IPS-20b (cell line): ENCODE data around the gene KRT75.

Source experiments
- H3K27ac ChIP-seq: one replicate; pipeline ENCODE4 v1.5.1; 2013; ENCODE audit warnings: low read length
- H3K27me3 ChIP-seq: 2 replicates; pipeline ENCODE4 v1.6.1; 2013; ENCODE audit warnings: mild to moderate bottlenecking, low read length, inconsistent platforms; ENCODE audit not compliant: insufficient read depth
- H3K36me3 ChIP-seq: 2 replicates; pipeline ENCODE4 v1.6.1; 2013; ENCODE audit warnings: low read depth, mild to moderate bottlenecking, inconsistent platforms, low read length, moderate library complexity; ENCODE audit not compliant: insufficient read depth
- H3K4me1 ChIP-seq: 2 replicates; pipeline ENCODE4 v1.6.1; 2013; ENCODE audit warnings: mild to moderate bottlenecking, control low read depth, inconsistent platforms, low read length, moderate library complexity; ENCODE audit not compliant: insufficient read depth
- H3K4me3 ChIP-seq: 2 replicates; pipeline ENCODE4 v1.5.1; 2013; ENCODE audit warnings: mild to moderate bottlenecking, low read length, inconsistent platforms
- H3K9ac ChIP-seq: 2 replicates; pipeline ENCODE4 v1.6.1; 2013; ENCODE audit warnings: low read depth, mild to moderate bottlenecking, inconsistent platforms, low read length, moderate library complexity
- H3K9me3 ChIP-seq: 2 replicates; pipeline ENCODE4 v1.6.1; 2013; ENCODE audit warnings: mild to moderate bottlenecking, low read depth, low read length, inconsistent platforms; ENCODE audit not compliant: insufficient read depth

Gene KRT75

DNA sequence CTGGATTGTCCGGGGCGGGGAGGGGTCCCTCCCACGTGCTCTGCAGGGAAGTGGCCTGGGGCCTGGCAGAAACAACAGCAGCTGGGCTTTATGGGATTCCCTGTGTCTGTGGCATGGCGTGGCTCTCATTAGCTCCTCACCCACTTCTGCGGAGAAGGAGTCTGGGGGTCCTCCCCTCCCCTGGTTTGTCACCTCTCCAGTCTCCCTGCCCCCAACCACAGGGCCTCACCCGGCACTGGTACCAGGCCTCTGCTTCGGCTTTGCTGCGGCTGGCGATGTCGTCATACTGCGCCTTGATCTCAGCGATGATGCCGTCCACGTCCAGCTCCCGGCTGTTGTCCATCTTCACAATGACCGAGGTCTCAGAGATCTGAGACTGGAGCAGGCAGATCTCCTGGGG, 34.4 kb downstream of the KRT75 start:
- H3K4me3 ChIP-seq: no peak overlapping the region
- no peaks in the 10 kb centered on the region for H3K9me3 ChIP-seq
- peaks cover 5% of the 10 kb centered on the region for H3K27me3 ChIP-seq
- H3K27ac ChIP-seq: no peak overlapping the region
- H3K9ac ChIP-seq: no peak overlapping the region
- H3K36me3 ChIP-seq: no peaks in the 10 kb centered on the region
- H3K4me1 ChIP-seq: peaks cover 3% of the 10 kb centered on the region; the same call in 1 of the 2 replicates

DNA sequence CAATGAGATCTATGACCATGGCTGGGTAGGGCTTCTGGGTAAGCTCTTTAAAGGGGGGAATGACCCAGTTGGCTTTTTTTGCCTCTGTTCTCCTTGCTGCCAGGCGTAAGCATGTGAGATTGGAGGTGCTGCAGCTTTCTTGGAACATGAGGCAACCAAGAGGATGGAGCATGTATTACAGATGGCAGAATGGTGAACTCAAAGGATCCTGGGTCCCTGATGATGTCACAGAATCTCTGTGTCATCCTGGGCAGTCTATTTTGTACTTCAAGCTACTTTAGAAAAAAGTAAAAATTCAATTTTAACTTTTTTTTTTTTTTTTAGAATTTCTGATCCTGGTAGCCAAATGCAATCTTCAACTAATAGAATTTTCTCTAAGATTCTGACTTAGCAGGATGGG, 36.0 kb downstream of the KRT75 start:
- H3K4me3 ChIP-seq: no peak overlapping the region
- H3K36me3 ChIP-seq: no peaks in the 10 kb centered on the region
- no peak overlapping the region for H3K27ac ChIP-seq
- H3K9ac ChIP-seq: no peak overlapping the region
- peaks cover 3% of the 10 kb centered on the region; the same call in 1 of the 2 replicates for H3K4me1 ChIP-seq
- no peaks in the 10 kb centered on the region for H3K9me3 ChIP-seq
- peaks cover 5% of the 10 kb centered on the region for H3K27me3 ChIP-seq

DNA sequence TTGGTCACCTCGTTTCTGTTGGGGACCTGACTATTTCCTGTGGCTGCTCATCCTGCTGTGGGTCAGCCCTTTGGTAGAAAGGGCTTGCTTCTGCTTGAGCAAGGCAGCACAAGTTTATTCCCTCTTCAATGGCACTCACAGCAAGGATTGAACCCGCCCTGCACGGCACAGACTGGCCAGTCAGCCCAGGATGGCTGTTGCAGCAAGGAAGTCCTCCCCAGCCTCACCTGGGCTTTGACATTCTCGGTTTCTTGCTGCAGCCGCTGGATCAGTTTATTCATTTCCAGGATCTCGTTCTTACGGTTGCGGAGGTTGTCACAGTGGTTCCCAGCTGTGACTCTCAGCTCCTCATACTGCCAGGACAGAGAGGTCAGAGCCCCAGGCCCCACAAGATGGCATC, 37.5 kb downstream of the KRT75 start:
- Histone ChIP-seq H3K36me3 (no peaks in the 10 kb centered on the region), H3K27me3 (peaks cover 5% of the 10 kb centered on the region), H3K9me3 (no peaks in the 10 kb centered on the region), H3K4me3 (no peak overlapping the region), H3K27ac (no peak overlapping the region), H3K4me1 (no peaks in the 10 kb centered on the region), H3K9ac (no peak overlapping the region)

DNA sequence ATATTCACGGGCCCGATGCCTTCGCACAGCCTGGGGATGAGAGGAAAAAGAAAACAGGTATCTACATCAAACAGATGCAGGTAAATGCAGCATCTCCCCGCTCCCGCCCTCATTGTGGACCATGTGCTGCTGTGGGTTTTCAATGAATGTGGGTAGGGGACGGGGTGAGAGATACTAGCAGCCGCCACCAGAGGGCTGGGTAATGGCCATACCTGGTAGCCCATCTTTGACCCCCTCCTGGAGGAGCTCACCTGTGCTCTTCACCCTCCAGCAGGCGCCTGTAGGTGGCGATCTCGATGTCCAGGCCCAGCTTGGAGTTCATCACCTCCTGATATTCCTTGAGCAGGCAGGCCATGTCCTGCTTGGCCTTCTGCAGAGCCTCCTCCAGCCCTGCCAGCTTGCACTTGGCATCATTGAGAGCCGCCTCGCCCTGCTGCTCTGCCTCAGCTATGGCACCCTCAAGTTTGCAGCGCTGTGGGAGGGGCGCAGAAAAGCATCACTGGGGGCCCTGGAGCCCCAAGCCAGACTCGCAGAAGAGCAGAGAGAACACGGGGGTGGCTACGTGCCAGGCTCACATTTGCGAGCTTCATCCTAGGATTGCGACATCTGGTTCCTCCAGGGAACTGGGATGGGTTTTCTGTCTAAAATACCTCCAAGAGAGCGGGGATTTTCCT, 38.3 kb downstream of the KRT75 start:
- Histone ChIP-seq H3K9me3 (no peaks in the 10 kb centered on the region), H3K9ac (no peak overlapping the region), H3K27me3 (peaks cover 5% of the 10 kb centered on the region), H3K36me3 (no peaks in the 10 kb centered on the region), H3K4me3 (no peak overlapping the region), H3K27ac (no peak overlapping the region), H3K4me1 (no peaks in the 10 kb centered on the region)

DNA sequence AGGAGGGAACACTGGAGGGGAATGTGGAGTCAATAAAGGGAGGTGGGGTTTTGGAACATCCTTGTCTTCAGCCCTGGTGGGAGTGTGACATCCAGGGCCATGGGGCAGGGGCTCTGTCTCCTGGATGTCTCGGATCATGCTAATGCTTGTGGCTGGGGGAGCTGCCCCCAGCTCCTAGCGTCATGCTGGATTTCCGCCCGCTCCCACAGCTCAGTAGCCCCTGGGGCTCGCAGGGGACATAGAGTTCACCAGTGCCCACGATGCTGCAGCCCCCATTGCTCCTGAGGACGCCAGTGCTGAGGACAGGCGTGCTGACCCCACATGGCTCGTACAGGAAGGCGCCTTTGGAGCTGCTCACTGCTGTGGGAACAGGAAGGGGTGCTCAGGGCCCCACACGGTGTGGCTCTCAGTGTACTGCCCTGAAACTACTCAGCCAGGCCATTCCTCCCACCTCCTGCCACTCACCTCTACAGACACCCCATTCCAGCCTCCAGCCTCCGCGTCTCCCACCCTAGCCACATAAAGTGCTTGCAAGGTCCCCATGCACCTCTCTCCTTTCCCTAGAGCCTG, 39.2 kb downstream of the KRT75 start:
- Histone ChIP-seq H3K27me3 (peaks cover 5% of the 10 kb centered on the region), H3K27ac (no peak overlapping the region), H3K36me3 (no peaks in the 10 kb centered on the region), H3K9ac (no peak overlapping the region), H3K9me3 (no peaks in the 10 kb centered on the region), H3K4me1 (no peaks in the 10 kb centered on the region), H3K4me3 (no peak overlapping the region)

DNA sequence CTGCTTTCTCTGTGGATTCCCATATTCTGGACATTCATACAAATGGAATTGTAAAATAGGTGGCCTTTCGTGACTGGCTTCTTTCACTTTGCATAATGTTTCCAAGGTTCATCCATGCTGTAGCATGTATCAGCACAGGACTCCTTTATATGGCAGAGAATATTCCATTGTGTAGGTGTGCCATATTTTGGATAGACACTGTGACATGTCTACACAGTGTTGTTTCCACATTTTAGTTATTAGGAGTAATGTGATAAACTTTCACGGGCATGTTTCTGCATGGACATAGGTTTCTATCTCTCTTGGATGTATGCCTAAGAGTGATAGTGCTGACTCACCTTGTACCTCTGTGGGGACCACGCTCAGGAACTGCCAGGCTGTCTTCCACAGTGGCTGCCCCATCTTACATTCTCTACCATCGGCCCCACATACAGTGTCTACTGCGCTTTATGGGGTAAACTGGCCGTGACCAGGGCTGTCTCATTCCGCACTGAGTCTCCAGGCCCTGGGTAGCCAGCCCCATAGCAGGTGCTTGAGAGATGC, 41.6 kb downstream of the KRT75 start:
- Histone ChIP-seq H3K4me1 (no peaks in the 10 kb centered on the region), H3K9ac (no peak overlapping the region), H3K36me3 (no peaks in the 10 kb centered on the region), H3K4me3 (no peak overlapping the region), H3K27me3 (peaks cover 5% of the 10 kb centered on the region), H3K27ac (no peak overlapping the region), H3K9me3 (no peaks in the 10 kb centered on the region)

DNA sequence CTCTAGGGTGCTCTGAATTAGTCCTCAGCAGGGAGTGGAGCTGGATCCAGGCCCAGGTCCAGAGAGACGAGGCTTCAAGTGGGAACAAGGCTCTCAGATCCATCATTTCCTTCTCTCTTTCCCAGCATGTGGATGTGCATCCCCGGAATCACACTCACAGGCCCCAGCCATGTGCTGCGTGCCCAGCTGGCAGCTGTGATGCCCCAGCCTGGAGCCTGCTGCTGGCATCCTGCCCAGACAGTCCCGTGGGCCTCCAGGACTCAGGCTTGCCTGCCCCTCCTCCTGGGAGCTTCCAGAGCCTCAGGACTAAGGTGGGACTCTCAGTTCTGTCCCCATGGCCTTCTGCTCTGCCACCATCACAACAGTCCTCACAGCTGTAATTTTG, 42.6 kb downstream of the KRT75 start:
- Histone ChIP-seq H3K9me3 (no peaks in the 10 kb centered on the region), H3K4me3 (no peak overlapping the region), H3K9ac (no peak overlapping the region), H3K36me3 (no peaks in the 10 kb centered on the region), H3K27ac (no peak overlapping the region), H3K27me3 (peaks cover 5% of the 10 kb centered on the region), H3K4me1 (no peaks in the 10 kb centered on the region)

DNA sequence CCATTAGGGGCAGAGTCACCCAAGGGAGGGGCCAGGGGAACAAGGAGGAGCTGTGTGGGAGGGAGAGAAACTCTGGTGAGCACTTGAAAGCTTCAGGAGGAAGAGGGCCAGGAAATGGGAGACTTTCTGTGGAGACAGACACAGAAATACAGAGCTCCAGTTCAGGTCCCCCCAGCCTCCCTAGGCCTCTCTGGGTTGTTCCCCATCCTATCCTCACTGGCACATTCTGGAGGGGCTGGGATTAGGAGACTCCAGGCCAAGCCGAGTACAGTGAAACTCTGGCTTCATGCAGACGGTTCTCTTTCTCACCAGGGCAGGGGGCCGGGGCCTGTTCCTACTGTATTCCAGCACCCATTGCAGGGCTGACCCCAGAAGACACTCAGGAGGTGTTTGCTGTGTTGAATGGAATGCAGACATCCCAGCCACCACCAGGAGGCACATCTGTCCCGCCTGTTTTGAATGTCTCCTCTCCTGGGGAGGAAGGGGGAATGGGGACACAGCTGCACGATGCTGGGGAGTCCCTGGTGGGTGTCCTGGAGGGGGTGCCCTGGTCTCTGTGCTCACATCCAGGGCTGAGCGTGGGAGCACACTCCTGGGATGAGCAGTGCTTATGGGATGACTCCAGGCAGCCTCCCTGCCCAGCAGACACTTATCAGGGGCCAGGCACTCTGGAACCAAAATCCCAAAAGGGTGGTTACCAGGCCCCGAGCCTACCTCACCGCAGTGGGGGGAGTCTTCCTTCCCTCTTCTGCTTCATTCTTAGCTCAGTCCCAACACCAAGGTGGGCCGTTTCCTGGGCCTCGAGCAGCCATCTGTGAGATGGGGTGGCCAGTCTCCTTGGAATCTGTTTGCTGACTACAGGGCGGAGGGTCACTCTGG, 43.2 kb downstream of the KRT75 start:
- no peak overlapping the region for H3K9ac ChIP-seq
- H3K27me3 ChIP-seq: peaks cover 5% of the 10 kb centered on the region
- H3K4me3 ChIP-seq: no peak overlapping the region
- H3K4me1 ChIP-seq: no peaks in the 10 kb centered on the region
- no peaks in the 10 kb centered on the region for H3K36me3 ChIP-seq
- H3K9me3 ChIP-seq: no peaks in the 10 kb centered on the region
- no peak overlapping the region for H3K27ac ChIP-seq

DNA sequence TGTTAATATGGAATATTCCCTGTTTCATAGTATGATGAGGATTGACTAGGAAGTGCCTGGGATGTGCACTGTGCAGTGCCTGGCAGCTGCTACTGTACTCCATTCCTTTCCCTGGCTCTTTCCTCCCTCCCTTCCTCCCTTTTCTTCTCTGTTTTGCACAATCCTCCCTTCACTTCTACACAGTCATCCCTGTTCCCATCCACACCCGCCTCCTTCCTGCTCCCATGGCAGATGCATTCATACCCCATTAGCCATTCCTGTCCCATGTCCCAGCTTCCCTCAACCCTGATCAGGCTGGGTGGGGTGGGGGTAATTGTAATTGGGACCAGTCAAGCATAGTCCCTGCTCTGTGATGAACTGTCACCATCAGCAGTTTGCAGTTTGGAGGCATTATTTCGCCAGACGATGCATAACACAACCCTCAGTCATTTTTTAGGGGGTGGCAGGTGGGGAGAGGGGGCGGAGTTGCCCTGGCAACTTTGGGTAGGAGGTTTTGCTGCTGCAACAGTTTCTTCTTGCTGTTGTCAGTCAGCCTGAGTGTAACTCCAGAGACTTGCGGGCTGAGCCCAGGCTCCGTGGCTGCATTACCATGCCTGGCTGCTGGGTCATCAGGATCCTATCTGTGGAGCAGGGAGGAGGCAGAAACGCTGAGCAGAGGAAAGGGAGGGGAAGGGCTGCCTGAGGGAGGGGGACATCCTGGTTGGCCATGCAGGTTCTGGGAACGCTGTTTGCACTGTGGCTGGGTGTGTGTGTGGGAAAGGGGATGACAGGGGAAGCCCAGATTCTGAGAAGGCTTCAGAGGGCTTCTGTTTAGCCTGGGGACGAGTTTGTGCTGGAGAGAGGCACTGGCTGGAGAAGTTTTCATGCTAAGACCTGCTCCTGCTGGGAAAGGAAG, 44.6 kb downstream of the KRT75 start:
- H3K27ac ChIP-seq: no peak overlapping the region
- H3K27me3 ChIP-seq: no peaks in the 10 kb centered on the region; the same call in 1 of the 2 replicates
- H3K9ac ChIP-seq: no peak overlapping the region
- no peaks in the 10 kb centered on the region for H3K4me1 ChIP-seq
- no peaks in the 10 kb centered on the region for H3K36me3 ChIP-seq
- H3K4me3 ChIP-seq: no peak overlapping the region
- H3K9me3 ChIP-seq: no peaks in the 10 kb centered on the region

DNA sequence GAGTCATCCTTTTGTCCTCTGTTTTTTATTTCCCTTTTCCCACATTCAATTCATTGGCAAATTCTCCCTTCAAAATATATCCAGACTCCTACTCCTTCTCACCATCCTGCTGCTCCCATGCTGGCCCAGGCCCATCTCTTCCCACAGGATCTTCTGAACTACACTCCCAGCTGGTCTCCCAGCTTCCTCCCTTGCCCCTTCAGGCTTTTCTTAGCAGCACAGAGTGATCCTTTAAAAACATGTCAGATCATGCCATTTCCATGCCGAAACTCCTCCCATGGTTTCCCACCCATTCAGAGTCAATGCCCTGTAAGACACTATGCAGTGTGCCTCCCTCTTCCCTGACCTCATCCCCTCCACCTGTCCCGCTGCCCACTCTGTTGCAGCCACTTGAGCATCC, 46.3 kb downstream of the KRT75 start:
- Histone ChIP-seq H3K4me3 (no peak overlapping the region), H3K9ac (no peak overlapping the region), H3K4me1 (no peaks in the 10 kb centered on the region), H3K27ac (no peak overlapping the region), H3K9me3 (no peaks in the 10 kb centered on the region), H3K36me3 (no peaks in the 10 kb centered on the region), H3K27me3 (no peaks in the 10 kb centered on the region)

DNA sequence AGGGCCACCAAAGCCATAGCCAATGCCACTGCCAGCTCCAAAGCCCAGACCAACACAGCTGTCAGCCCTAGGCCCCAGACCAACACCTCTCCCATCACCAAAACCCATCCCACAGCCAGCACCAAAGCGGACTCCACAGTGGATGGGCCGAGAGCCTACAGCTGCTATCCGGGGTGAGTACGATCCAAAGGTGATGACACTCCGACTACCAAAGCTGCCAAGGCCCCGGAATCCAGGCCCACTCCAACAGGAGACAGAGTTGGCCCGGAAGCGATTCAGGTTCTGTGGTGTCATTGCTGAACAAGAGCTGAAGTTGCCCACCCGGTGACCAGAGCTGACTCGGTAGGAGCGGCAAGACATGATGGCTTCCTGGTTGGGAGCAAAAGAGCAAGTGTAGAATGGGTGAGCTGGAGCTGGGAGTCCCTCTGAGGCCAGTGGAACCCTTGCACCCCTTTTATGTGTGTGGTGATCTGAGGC, 48.9 kb downstream of the KRT75 start, which contains the start of gene KRT84:
KRT84 (minus strand) TSS at position 427 of the 477 bp plus-strand sequence; CDS start at position 360, 67 bp downstream.
- H3K4me1 ChIP-seq: no peaks in the 10 kb centered on the region
- H3K9ac ChIP-seq: no peak within 1 kb of the TSS
- no peaks in the 10 kb centered on the region for H3K27me3 ChIP-seq
- no peaks in the 10 kb centered on the region for H3K36me3 ChIP-seq
- no peak within 1 kb of the TSS for H3K4me3 ChIP-seq
- H3K9me3 ChIP-seq: no peaks in the 10 kb centered on the region
- H3K27ac ChIP-seq: no peak within 1 kb of the TSS
